GM12875 (cell line): ENCODE measurements around the gene PTDSS2.

Experiments
- H3K4me3 ChIP-seq: one replicate; pipeline ENCODE4 v1.5.1; 2011; ENCODE audit warnings: low read depth, low read length, control low read depth
- TF ChIP-seq, protein P1 (sequence below): IDR thresholded peaks from 2 replicates; pipeline ENCODE4 v1.5.1; 2011; ENCODE audit warnings: low read depth, mild to moderate bottlenecking, control low read depth, inconsistent platforms, low read length, moderate library complexity, borderline replicate concordance; ENCODE audit not compliant: insufficient read depth

Gene PTDSS2

GRCh38 chr11:446891-447290, 3.2 kb upstream of the PTDSS2 start:
- TF ChIP-seq, protein P1, sequence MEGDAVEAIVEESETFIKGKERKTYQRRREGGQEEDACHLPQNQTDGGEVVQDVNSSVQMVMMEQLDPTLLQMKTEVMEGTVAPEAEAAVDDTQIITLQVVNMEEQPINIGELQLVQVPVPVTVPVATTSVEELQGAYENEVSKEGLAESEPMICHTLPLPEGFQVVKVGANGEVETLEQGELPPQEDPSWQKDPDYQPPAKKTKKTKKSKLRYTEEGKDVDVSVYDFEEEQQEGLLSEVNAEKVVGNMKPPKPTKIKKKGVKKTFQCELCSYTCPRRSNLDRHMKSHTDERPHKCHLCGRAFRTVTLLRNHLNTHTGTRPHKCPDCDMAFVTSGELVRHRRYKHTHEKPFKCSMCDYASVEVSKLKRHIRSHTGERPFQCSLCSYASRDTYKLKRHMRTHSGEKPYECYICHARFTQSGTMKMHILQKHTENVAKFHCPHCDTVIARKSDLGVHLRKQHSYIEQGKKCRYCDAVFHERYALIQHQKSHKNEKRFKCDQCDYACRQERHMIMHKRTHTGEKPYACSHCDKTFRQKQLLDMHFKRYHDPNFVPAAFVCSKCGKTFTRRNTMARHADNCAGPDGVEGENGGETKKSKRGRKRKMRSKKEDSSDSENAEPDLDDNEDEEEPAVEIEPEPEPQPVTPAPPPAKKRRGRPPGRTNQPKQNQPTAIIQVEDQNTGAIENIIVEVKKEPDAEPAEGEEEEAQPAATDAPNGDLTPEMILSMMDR, result no peak
- H3K4me3 ChIP-seq, result no peak overlapping the region

DNA sequence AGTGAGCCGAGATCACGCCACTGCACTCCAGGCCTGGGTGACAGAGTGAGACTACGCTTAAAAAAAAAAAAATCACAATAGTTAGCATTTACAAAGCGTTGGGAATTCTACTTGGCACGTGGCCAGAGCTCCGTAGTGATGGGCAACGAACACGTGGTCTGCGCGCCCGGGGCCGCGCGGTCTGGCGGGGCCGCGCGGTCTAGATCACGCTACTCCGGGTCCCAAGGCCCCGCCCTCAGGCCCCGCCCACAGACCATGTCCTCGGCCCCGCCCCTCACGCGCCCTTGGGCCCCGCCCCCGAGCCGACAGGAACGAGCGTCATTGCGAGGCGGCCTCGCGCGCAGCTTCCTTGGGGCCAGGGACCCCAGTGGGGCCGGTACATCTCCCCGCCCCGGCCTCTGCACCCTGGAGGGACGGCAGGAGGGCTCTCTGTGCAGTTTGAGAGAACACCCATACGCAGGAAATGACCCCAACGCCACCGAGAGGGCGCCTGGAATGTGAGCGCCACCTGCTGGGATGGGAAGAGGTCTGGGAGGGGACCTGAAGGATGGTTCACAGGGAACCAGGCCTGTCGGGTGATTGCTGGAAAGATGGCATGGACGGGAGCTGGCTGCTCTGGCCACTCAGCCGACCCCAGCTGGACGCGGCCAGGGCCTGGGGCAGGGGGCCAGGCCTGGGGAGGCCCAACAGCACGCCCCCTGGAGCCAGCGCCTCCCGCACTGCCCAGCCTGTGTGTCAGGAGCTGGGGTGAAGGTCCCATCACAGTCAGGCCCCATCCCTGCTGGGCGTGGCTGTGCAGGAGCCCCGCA, 2.0 kb upstream of the PTDSS2 start:
- TF ChIP-seq, protein P1, result peak; percentile 84
- peak overlapping the region; percentile 68 for H3K4me3 ChIP-seq

DNA sequence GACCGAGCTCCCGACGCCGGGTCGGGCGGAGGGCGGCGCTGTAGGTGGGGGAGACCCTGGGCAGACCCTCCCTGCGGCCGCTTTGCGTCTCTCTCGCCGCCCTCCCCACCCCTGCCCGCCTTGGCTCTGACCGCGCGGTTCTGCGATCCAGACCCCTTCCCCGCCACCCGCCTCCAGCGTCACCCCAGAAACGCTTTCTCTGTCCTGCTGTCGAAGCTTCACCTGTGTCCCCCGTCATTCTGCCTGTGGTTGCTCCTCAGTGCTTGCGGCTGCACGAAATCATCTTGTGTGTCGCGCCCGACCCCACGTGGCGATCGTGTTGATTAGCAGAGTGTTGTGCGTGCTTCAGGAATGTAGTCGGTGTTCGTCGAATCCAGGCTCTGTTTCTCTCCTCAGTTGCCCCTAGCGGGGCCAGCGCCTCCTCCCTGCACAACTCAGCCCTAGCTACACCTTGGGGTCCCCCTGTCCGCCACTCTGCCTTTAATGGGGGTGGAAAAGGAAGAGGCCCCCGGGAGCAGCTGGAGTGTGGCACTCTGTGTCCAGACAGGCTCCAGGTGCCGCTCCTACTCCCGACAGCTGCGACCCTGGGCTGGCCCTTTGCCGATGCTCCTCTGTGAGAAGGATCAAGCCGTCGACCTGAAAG, 851 bp downstream of the PTDSS2 start:
- peak overlapping the region; percentile 90 for H3K4me3 ChIP-seq
- TF ChIP-seq, protein P1, result 0 out of 2 replicates have a peak, but pooled peaks have one; percentile 25

DNA sequence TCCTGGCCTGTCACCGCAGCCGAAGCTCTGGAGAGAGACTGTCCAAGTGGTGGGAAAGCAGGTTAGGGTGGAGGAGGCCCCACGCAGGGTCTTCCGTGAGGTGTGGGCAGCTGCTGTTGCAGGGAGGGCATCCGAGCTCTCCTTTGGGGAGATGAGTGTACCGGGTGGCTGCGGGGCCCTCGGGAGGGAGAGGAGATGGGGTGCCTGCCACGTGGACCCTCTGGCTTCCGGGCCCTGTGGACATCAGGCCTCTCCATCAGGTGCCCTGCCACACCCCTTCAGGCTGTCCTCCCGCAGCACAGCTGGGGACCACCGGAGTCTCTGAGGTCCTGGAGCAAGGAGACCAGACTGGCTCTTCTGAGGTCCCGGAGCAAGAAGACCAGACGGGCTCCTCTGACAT, 1.7 kb downstream of the PTDSS2 start:
- TF ChIP-seq, protein P1, result no peak
- H3K4me3 ChIP-seq, result no peak overlapping the region

DNA sequence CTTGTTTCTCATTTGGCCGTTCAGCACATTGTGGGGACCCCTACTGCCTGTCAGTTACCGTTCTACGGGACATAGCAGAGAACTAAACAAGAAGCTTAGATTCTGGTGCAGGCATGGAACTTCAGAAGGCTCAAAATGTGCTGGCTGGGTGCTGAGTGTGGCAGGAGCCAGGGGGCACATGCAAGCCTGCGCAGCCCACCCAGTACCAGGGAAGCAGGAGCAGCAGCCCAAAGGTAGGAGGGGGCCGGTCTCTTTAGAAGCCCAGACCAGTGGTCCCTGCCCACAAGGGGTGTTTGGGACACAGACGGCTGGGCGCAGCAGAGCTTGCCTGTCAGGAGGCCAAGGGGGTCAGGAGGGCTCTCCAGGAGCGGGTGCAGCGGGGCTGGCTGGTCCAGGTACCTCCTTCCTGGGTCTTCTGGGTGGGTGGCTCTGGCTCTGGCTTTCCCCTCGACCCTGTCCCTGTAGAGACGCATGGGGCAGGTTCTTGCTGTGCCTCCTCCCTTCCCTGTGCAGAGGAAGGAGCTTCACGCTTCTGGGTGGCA, 2.2 kb downstream of the PTDSS2 start:
- TF ChIP-seq, protein P1, result no peak
- no peak overlapping the region for H3K4me3 ChIP-seq

GRCh38 chr11:452916-453527, 2.9 kb downstream of the PTDSS2 start:
- TF ChIP-seq, protein P1, result no peak
- no peak overlapping the region for H3K4me3 ChIP-seq
